ENCODE measurements around the gene SFRP2. TPM values are rescaled to one million over a fixed set of nuclear protein-coding genes. Genes with fewer than 3 reads are reported as not detected.

Gene SFRP2
- total RNA-seq, 4 donors from 2014 or later, result 7.2 to 20.3 (median 18.7) TPM

DNA sequence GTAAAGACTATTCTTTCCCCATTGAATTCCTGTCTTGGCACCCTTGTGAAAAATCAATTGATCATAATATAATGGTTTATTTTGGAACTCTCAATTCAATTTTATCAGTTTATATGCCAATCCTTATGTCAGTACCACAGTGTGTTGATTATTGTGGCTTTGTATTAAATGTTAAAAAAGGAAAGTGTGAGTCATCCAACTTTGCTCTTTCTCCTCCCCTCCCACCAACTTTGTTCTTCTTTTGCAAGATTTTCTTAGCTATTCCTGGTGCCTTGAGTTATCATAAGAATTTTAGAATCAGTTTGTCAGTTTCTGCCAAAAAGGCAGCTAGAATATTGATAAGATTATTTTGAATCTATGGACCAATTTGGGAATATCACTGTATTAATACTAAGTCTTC is 17.8 kb downstream of the SFRP2 start:
- Histone ChIP-seq H3K9me3 (no peaks in the 10 kb centered on the region), H3K36me3 (no peaks in the 10 kb centered on the region), H3K4me3 (no peak overlapping the region), H3K4me1 (no peaks in the 10 kb centered on the region), H3K27me3 (no peaks in the 10 kb centered on the region), H3K27ac (no peak overlapping the region)
- DNase-seq, result no peak
- TF ChIP-seq, protein P1, sequence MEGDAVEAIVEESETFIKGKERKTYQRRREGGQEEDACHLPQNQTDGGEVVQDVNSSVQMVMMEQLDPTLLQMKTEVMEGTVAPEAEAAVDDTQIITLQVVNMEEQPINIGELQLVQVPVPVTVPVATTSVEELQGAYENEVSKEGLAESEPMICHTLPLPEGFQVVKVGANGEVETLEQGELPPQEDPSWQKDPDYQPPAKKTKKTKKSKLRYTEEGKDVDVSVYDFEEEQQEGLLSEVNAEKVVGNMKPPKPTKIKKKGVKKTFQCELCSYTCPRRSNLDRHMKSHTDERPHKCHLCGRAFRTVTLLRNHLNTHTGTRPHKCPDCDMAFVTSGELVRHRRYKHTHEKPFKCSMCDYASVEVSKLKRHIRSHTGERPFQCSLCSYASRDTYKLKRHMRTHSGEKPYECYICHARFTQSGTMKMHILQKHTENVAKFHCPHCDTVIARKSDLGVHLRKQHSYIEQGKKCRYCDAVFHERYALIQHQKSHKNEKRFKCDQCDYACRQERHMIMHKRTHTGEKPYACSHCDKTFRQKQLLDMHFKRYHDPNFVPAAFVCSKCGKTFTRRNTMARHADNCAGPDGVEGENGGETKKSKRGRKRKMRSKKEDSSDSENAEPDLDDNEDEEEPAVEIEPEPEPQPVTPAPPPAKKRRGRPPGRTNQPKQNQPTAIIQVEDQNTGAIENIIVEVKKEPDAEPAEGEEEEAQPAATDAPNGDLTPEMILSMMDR (IDR thresholded peaks at IDR 0.05), result no peak
- TF ChIP-seq POLR2A (IDR thresholded peaks at IDR 0.05), result no peak

DNA sequence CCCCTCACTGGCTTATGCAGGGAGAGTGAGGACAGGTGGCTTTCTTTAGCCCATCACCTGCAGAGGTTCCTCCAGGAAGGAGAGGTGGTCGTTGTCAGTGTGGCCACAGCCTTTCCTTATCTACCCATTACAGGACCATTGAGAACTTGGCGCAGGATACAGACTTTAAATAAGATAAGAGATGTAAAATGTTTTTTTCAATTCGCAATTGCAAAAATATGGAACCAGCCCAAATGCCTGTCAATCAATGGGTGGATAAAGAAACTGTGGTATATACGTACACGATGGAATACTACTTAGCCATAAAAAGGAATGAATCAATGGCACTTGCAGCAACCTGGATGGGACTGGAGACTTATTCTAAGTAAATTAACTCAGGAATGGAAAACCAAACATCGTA is 22.1 kb downstream of the SFRP2 start:
- Histone ChIP-seq H3K4me1 (no peaks in the 10 kb centered on the region), H3K27ac (no peak overlapping the region), H3K4me3 (no peak overlapping the region), H3K9me3 (no peaks in the 10 kb centered on the region), H3K27me3 (no peaks in the 10 kb centered on the region), H3K36me3 (no peaks in the 10 kb centered on the region)
- TF ChIP-seq POLR2A (IDR thresholded peaks at IDR 0.05), result no peak
- TF ChIP-seq, protein P1 (IDR thresholded peaks at IDR 0.05), result no peak
- no peak for DNase-seq

DNA sequence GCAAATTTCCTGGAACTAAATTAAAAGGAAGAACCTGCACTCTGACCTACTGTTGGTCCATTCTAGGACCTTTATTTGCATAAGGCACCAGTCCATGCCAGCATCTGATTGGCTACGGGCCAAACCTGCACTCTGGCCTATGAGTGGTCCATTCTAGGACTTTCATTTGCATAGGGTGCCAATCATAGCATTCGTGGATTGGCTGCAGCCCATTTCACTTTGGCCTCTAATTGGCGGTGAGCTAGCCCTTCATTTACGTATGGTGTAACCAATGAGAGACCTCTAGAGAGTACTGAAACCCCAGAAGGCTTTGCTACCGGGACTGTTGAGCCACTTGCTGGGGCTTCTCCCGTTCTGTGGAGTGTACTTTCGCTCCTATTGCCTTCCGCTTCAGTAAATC is 23.0 kb downstream of the SFRP2 start:
- no peaks in the 10 kb centered on the region for H3K27me3 ChIP-seq
- no peak overlapping the region for H3K27ac ChIP-seq
- no peaks in the 10 kb centered on the region for H3K9me3 ChIP-seq
- TF ChIP-seq POLR2A (IDR thresholded peaks at IDR 0.05), result no peak
- TF ChIP-seq, protein P1 (IDR thresholded peaks at IDR 0.05), result no peak
- no peaks in the 10 kb centered on the region for H3K4me1 ChIP-seq
- H3K4me3 ChIP-seq, result no peak overlapping the region
- no peak for DNase-seq
- no peaks in the 10 kb centered on the region for H3K36me3 ChIP-seq

DNA sequence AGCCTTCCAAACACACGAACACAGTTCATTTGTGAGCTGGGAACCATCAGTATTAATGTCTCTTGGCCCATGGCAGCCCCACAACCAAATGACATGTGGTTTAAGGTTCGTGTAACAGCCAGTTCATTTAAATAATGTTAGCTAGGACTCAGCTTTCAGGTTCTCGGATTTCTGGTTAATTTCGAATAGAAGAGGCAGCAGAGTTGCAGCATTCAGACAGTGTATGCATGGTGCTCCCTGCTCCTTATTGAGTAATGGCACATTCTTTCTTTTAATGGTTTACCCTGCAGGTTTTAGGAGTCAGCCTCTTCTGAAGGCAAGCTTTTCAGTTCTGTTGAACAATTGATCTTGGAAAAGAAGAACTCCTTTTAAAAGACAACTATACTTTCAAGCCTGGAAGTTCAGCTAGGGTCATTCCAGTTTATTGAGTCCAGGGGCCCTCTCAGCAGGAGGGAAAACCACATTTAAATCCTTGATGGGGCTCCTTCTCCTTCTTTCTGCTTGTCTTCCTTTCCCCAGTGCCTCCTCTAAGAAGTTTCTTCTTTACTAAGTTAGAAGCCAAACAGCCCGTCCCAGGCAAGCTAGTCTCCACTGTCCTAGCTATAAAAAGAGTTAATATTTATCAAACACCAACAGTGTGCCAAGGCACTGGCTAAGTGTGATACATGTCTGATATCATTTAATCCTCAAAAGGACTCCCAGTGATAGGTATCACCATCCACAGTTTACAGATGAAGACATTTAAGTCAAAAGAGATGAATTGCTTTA is 24.1 kb downstream of the SFRP2 start:
- Histone ChIP-seq H3K4me3 (no peak overlapping the region), H3K4me1 (peaks cover 0 to 4% (median under 1%) of the 10 kb centered on the region in 4 donors), H3K9me3 (no peaks in the 10 kb centered on the region), H3K27me3 (peaks cover 0 to under 1% of the 10 kb centered on the region in 2 donors), H3K27ac (no peak overlapping the region), H3K36me3 (no peaks in the 10 kb centered on the region)
- TF ChIP-seq POLR2A (IDR thresholded peaks at IDR 0.05), result no peak
- TF ChIP-seq, protein P1 (IDR thresholded peaks at IDR 0.05), result no peak
- DNase-seq, result no peak

DNA sequence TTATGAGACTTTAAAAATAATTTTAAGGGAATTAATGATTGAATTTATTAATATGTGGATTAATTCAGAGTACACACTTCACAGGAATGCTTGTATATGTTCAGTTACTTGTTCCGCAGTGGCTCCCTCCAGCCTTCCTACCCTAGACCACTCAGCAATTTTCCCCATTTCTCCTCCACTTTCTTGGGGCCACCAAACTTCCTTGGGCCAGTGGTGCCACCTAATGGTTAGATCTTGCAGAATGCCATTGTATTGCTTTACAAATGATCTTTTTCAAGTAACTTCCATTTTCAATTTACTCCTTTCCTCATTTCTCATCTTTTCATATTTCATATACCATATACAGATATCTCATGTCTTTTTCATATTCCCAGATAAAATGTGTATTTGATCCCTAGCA is 25.5 kb downstream of the SFRP2 start:
- DNase-seq, result no peak
- no peak for TF ChIP-seq POLR2A (IDR thresholded peaks at IDR 0.05)
- TF ChIP-seq, protein P1 (IDR thresholded peaks at IDR 0.05), result no peak
- Histone ChIP-seq H3K27me3 (peaks cover 0 to 7% of the 10 kb centered on the region in 2 donors), H3K4me3 (no peak overlapping the region), H3K27ac (no peak overlapping the region), H3K4me1 (peaks cover 0 to 10% (median 2%) of the 10 kb centered on the region in 4 donors), H3K9me3 (no peaks in the 10 kb centered on the region), H3K36me3 (no peaks in the 10 kb centered on the region)

Measured in Peyer's patch (tissue), 4 donors.